ACHN (cell line): ENCODE data around the gene MEPE.

ENCODE experiments used
- DNase-seq: peaks from one replicate; pipeline ENCODE4 v3.0.0-alpha.2; 2015
- in situ Hi-C: cut with HindIII; loops from 2 replicates; pipeline ENCODE4 v1.10.0; 2017; ENCODE audit warnings: low sequenced_read_pairs, low pct_ligation_motif_present, low pct_unique_long_range_greater_than_20kb

MEPE gene

GRCh38 chr4:87838205-87838604, 5.4 kb downstream of the MEPE start:
- in situ Hi-C loops: loop anchor here (25.0 kb wide), 1 partner anchor 301 kb away; the partner anchor contains the start of gene SPARCL1
- peak; percentile 7 for DNase-seq

- in situ Hi-C loops: loop anchor here (25.0 kb wide), 1 partner anchor 302 kb away; the partner anchor contains the start of gene SPARCL1
- peak; percentile 30 for DNase-seq
Observed at GRCh38 chr4:87838890-87839591, 6.3 kb downstream of the MEPE start.

- in situ Hi-C loops: loop anchor here (25.0 kb wide), 1 partner anchor 302 kb away; the partner anchor contains the start of gene SPARCL1
Observed at GRCh38 chr4:87839592-87839946, 6.8 kb downstream of the MEPE start.

GRCh38 chr4:87840149-87840548, 7.4 kb downstream of the MEPE start:
- DNase-seq: no peak
- in situ Hi-C loops: loop anchor here (25.0 kb wide), 1 partner anchor 303 kb away; the partner anchor contains the start of gene SPARCL1

More at GRCh38 chr4:87839592-87839946, 6.8 kb downstream of the MEPE start:
- DNase-seq: no peak

GRCh38 chr4:87843936-87844335, 11.2 kb downstream of the MEPE start:
- in situ Hi-C loops: loop anchor here (25.0 kb wide), 1 partner anchor 307 kb away; the partner anchor contains the start of gene SPARCL1
- no peak for DNase-seq

GRCh38 chr4:87844452-87844851, 11.7 kb downstream of the MEPE start:
- in situ Hi-C loops: loop anchor here (25.0 kb wide), 1 partner anchor 307 kb away; the partner anchor contains the start of gene SPARCL1
- no peak for DNase-seq

- no peak for DNase-seq
- in situ Hi-C loops: loop anchor here (25.0 kb wide), 1 partner anchor 309 kb away; the partner anchor contains the start of gene SPARCL1
Observed at GRCh38 chr4:87846226-87846625, 13.5 kb downstream of the MEPE start.

- DNase-seq: peak; percentile 59
- in situ Hi-C loops: loop anchor here (25.0 kb wide), 1 partner anchor 311 kb away; the partner anchor contains the start of gene SPARCL1
Observed at GRCh38 chr4:87848622-87849351, 16.0 kb downstream of the MEPE start.

- no peak for DNase-seq
- in situ Hi-C loops: loop anchor here (10.0 to 25.0 kb wide), 2 partner anchors 115 to 312 kb away; partner anchors contain the start of gene SPARCL1
Observed at GRCh38 chr4:87849612-87850011, 16.8 kb downstream of the MEPE start.

- in situ Hi-C loops: loop anchor here (10.0 kb wide), 1 partner anchor 113 kb away; no protein-coding TSS in a partner anchor
- DNase-seq: no peak
Observed at GRCh38 chr4:87851332-87851731, 18.6 kb downstream of the MEPE start.

GRCh38 chr4:87851953-87852352, 19.2 kb downstream of the MEPE start:
- no peak for DNase-seq
- in situ Hi-C loops: loop anchor here (10.0 kb wide), 1 partner anchor 113 kb away; no protein-coding TSS in a partner anchor

- peak; percentile 65 for DNase-seq
Observed at GRCh38 chr4:87853108-87853507, 20.3 kb downstream of the MEPE start.

GRCh38 chr4:87853891-87854290, 21.1 kb downstream of the MEPE start:
- in situ Hi-C loops: loop anchor here (10.0 kb wide), 1 partner anchor 111 kb away; no protein-coding TSS in a partner anchor
- no peak for DNase-seq

More at GRCh38 chr4:87853108-87853507, 20.3 kb downstream of the MEPE start:
- in situ Hi-C loops: loop anchor here (10.0 kb wide), 1 partner anchor 112 kb away; no protein-coding TSS in a partner anchor

- in situ Hi-C loops: loop anchor here (10.0 kb wide), 1 partner anchor 109 kb away; no protein-coding TSS in a partner anchor
- DNase-seq: no peak
Observed at GRCh38 chr4:87855559-87855958, 22.8 kb downstream of the MEPE start.

GRCh38 chr4:87856816-87857215, 24.0 kb downstream of the MEPE start:
- in situ Hi-C loops: loop anchor here (10.0 kb wide), 1 partner anchor 108 kb away; no protein-coding TSS in a partner anchor
- no peak for DNase-seq

GRCh38 chr4:87857789-87858188, 25.0 kb downstream of the MEPE start:
- in situ Hi-C loops: loop anchor here (10.0 kb wide), 1 partner anchor 107 kb away; no protein-coding TSS in a partner anchor
- DNase-seq: no peak

GRCh38 chr4:87862236-87862635, 29.5 kb downstream of the MEPE start:
- in situ Hi-C loops: no loop called here
- DNase-seq: no peak

GRCh38 chr4:87863486-87863885, 30.7 kb downstream of the MEPE start:
- no peak for DNase-seq
- in situ Hi-C loops: no loop called here

- in situ Hi-C loops: no loop called here
- DNase-seq: no peak
Observed at GRCh38 chr4:87864321-87864720, 31.6 kb downstream of the MEPE start.
